Smooth muscle cell (in vitro differentiated cells): ENCODE results near the gene KIAA1755. TPM values are rescaled to one million over a fixed set of nuclear protein-coding genes. Genes with fewer than 3 reads are reported as not detected.

Experiments
- DNase-seq: peaks from one replicate; lab custom pipeline; 2025; ENCODE audit not compliant: unreplicated experiment; lab: John Stamatoyannopoulos, UW
- H2AFZ ChIP-seq: fragments of 200-600 bp; sonication (generic); 2 replicates; pipeline ENCODE4 v1.6.0; 2016; ENCODE audit warnings: antibody characterized with exemption, low read depth, mild to moderate bottlenecking
- H3F3A ChIP-seq: fragments of 200-600 bp; sonication (generic); 2 replicates; pipeline ENCODE4 v1.6.0; 2017; ENCODE audit warnings: antibody characterized with exemption, low read depth
- H3K27ac ChIP-seq: fragments of 200-600 bp; sonication (generic); 2 replicates; pipeline ENCODE4 v1.5.1; 2016; ENCODE audit warnings: low read depth, mild to moderate bottlenecking
- H3K27me3 ChIP-seq: fragments of 200-600 bp; sonication (generic); 2 replicates; pipeline ENCODE4 v1.6.1; 2016; ENCODE audit warnings: low read depth, mild to moderate bottlenecking
- H3K36me3 ChIP-seq: fragments of 200-600 bp; sonication (generic); 2 replicates; pipeline ENCODE4 v1.5.1; 2016; ENCODE audit warnings: low read depth
- H3K4me1 ChIP-seq: fragments of 200-600 bp; sonication (generic); 2 replicates; pipeline ENCODE4 v1.5.1; 2016; ENCODE audit warnings: low read depth
- H3K4me2 ChIP-seq: fragments of 200-600 bp; sonication (generic); 2 replicates; pipeline ENCODE4 v1.6.0; 2016; ENCODE audit warnings: mild to moderate bottlenecking
- H3K4me3 ChIP-seq: fragments of 200-600 bp; sonication (generic); 2 replicates; pipeline ENCODE4 v1.5.1; 2016; ENCODE audit warnings: mild to moderate bottlenecking
- H3K79me2 ChIP-seq: fragments of 200-600 bp; sonication (generic); 2 replicates; pipeline ENCODE4 v1.6.0; 2016; ENCODE audit warnings: low read depth, mild to moderate bottlenecking
- H3K9ac ChIP-seq: fragments of 200-600 bp; sonication (generic); 2 replicates; pipeline ENCODE4 v1.6.0; 2016; ENCODE audit warnings: low read depth
- H3K9me3 ChIP-seq: fragments of 200-600 bp; sonication (generic); replicated peaks from 2 replicates; pipeline ENCODE4 v1.5.1; 2016; ENCODE audit warnings: low read depth
- H4K20me1 ChIP-seq: fragments of 200-600 bp; sonication (generic); 2 replicates; pipeline ENCODE4 v1.6.0; 2016; ENCODE audit warnings: low read depth
- WGBS: methylation state at CpG from one replicate; pipeline ENCODE4 v1.1.7; 2016; ENCODE audit warnings: low lambda C conversion rate; 5-methylcytosine and 5-hydroxymethylcytosine counted together
- polyA plus RNA-seq: library from polyadenylated mRNA; unstranded; fragments of >200 nt; fragmentation: Nextera tagmentation; extraction: Ambion mirVana; gene quantifications from 2 replicates; pipeline ENCODE4 v1.2.1, GENCODE V29; 2016
- total RNA-seq: library from RNA; depleted of rRNA; stranded (reverse); fragments of >200 nt; gene quantifications from 2 replicates; pipeline ENCODE4 v1.2.3, GENCODE V29; 2014
- TF ChIP-seq, protein P1 (sequence below): fragments of 200-600 bp; sonication (generic); IDR thresholded peaks from 2 replicates; pipeline ENCODE4 v1.5.1; 2017; ENCODE audit warnings: borderline replicate concordance, mild to moderate bottlenecking, antibody characterized with exemption; ENCODE audit not compliant: insufficient read depth, poor library complexity, severe bottlenecking

KIAA1755 gene
- total and polyA plus RNA-seq, 2 experiments from 2014 or later = 0.17 TPM; not detected in 1

DNA sequence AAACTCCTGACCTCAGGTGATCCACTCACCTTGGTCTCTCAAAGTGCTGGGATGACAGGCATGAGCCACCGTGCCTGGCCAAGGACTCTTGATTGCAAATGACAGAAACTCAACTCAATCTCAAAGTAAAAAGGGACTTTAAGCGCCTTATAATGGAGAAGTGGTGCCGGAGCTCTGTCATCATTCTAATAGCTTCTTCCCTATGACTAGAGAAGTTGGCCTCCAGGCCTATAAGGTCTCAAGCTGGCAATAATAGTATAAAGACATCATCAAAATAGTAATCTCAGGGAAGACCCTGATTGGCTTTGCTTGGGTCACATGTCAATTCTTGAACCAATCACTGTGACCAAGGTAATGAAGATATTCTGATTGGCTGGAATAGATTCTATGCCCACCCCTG, 8.5 kb upstream of the KIAA1755 start:
- Histone ChIP-seq H2AFZ (no peak overlapping the region), H4K20me1 (no peaks in the 10 kb centered on the region), H3K4me3 (no peak overlapping the region), H3K9ac (no peak overlapping the region), H3F3A (no peaks in the 10 kb centered on the region), H3K36me3 (no peaks in the 10 kb centered on the region), H3K9me3 (no peaks in the 10 kb centered on the region), H3K79me2 (no peaks in the 10 kb centered on the region), H3K27me3 (peaks cover 6% of the 10 kb centered on the region), H3K27ac (no peak overlapping the region), H3K4me1 (no peaks in the 10 kb centered on the region), H3K4me2 (no peak overlapping the region)
- WGBS = 88% methylated on average over 3 of the region's 3 CpGs
- TF ChIP-seq, protein P1, sequence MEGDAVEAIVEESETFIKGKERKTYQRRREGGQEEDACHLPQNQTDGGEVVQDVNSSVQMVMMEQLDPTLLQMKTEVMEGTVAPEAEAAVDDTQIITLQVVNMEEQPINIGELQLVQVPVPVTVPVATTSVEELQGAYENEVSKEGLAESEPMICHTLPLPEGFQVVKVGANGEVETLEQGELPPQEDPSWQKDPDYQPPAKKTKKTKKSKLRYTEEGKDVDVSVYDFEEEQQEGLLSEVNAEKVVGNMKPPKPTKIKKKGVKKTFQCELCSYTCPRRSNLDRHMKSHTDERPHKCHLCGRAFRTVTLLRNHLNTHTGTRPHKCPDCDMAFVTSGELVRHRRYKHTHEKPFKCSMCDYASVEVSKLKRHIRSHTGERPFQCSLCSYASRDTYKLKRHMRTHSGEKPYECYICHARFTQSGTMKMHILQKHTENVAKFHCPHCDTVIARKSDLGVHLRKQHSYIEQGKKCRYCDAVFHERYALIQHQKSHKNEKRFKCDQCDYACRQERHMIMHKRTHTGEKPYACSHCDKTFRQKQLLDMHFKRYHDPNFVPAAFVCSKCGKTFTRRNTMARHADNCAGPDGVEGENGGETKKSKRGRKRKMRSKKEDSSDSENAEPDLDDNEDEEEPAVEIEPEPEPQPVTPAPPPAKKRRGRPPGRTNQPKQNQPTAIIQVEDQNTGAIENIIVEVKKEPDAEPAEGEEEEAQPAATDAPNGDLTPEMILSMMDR = no peak
- no peak for DNase-seq

DNA sequence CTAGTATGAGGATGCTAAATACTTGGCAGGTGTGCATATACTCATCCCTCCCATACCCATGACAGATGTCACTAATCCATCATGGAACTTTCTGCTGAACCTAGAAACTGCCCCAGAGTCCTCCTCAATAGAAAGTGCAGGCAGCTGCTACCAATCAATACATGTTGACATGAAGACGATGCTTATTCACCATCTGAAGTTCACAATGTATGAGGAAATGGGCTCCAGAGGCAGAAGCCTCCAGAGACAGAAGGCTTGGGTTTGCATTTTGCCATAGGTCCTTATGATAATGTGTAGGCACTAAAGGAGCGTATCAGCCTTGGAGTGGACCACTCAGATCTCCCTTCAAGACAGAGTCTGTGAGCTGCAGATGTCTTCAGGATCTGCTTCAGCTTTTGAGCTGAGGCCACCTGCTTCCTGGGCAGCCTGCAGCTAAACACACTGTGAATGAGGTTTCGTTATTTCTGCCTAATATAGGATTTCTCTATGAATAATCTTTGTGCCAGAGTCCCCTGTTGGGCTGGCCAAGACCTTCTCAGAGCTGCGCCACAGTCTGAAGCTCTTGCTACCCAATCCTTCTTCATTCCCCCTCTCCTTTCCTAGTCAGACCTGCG, 7.5 kb upstream of the KIAA1755 start:
- H2AFZ ChIP-seq = no peak overlapping the region
- no peaks in the 10 kb centered on the region for H3K79me2 ChIP-seq
- no peak overlapping the region for H3K4me3 ChIP-seq
- H3K27ac ChIP-seq = no peak overlapping the region
- no peak for DNase-seq
- no peaks in the 10 kb centered on the region for H3K4me1 ChIP-seq
- no peaks in the 10 kb centered on the region for H4K20me1 ChIP-seq
- TF ChIP-seq, protein P1 = no peak
- no peaks in the 10 kb centered on the region for H3F3A ChIP-seq
- H3K27me3 ChIP-seq = peaks cover 6% of the 10 kb centered on the region
- H3K36me3 ChIP-seq = no peaks in the 10 kb centered on the region
- no peak overlapping the region for H3K9ac ChIP-seq
- no peaks in the 10 kb centered on the region for H3K9me3 ChIP-seq
- WGBS = 83% methylated on average over 5 of the region's 5 CpGs
- H3K4me2 ChIP-seq = no peak overlapping the region

DNA sequence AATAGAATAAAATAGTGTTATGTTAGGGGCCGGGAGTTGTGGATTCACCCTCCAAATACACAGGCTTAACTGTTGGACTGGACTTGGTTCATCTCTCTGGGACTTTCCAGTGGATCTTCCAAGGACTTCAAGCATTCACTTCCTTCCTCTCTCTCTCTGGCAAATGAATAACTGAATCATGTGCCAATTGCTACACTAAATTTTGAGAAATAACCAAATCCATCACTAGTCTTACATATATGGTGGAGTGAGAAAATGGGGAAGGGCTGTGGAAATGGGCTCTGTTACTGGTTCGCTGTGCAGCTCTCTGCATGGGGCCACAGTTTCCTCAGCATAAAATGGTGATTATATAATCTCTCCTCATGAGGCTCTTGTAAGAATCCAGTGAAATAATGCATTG, 6.8 kb upstream of the KIAA1755 start:
- no peak overlapping the region for H2AFZ ChIP-seq
- peaks cover 6% of the 10 kb centered on the region for H3K27me3 ChIP-seq
- H3K4me3 ChIP-seq = no peak overlapping the region
- H3F3A ChIP-seq = no peaks in the 10 kb centered on the region
- TF ChIP-seq, protein P1 = no peak
- no peaks in the 10 kb centered on the region for H4K20me1 ChIP-seq
- 84% methylated on average over 2 of the region's 2 CpGs for WGBS
- no peaks in the 10 kb centered on the region for H3K4me1 ChIP-seq
- no peaks in the 10 kb centered on the region for H3K79me2 ChIP-seq
- no peaks in the 10 kb centered on the region for H3K9me3 ChIP-seq
- no peaks in the 10 kb centered on the region for H3K36me3 ChIP-seq
- H3K9ac ChIP-seq = no peak overlapping the region
- no peak overlapping the region for H3K27ac ChIP-seq
- no peak for DNase-seq
- no peak overlapping the region for H3K4me2 ChIP-seq

DNA sequence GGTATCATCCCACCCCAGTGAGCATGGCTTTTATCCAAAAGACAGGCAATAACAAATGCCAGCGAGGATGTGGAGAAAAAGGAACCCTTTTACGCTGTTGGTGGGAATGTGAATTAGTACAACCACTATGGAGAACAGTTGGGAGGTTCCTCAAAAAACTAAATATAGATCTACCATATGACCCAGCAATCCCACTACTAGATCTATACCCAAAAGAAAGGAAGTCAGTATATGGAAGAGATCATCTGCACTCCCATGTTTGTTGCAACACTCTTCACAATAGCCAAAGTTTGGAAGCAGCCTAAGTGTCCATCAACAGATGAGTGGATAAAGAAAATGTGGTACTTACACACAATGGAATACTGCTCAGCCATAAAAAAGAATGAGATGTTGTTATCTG, 5.9 kb upstream of the KIAA1755 start:
- peaks cover 6% of the 10 kb centered on the region for H3K27me3 ChIP-seq
- H3K4me1 ChIP-seq = no peaks in the 10 kb centered on the region
- no peak overlapping the region for H3K4me2 ChIP-seq
- H3K9ac ChIP-seq = no peak overlapping the region
- no peaks in the 10 kb centered on the region for H3K9me3 ChIP-seq
- H3F3A ChIP-seq = no peaks in the 10 kb centered on the region
- H3K27ac ChIP-seq = no peak overlapping the region
- H2AFZ ChIP-seq = no peak overlapping the region
- H3K36me3 ChIP-seq = no peaks in the 10 kb centered on the region
- no peak overlapping the region for H3K4me3 ChIP-seq
- WGBS = 92% methylated on average over 2 of the region's 2 CpGs
- no peaks in the 10 kb centered on the region for H3K79me2 ChIP-seq
- no peaks in the 10 kb centered on the region for H4K20me1 ChIP-seq
- DNase-seq = no peak
- TF ChIP-seq, protein P1 = no peak
